Right forelimb (tissue), 1 donor: Measurements from ENCODE around the gene KDM5C.

ENCODE experiments used
- DNase-seq: peaks from one replicate; pipeline ENCODE4 v3.0.0-alpha.2; 2018

Gene KDM5C

GRCh38 chrX:53249408-53250042 is 24.5 kb upstream of the KDM5C start:
- DNase-seq, result no peak

- DNase-seq, result no peak
Measured at GRCh38 chrX:53247928-53248327, 22.9 kb upstream of the KDM5C start.

DNA sequence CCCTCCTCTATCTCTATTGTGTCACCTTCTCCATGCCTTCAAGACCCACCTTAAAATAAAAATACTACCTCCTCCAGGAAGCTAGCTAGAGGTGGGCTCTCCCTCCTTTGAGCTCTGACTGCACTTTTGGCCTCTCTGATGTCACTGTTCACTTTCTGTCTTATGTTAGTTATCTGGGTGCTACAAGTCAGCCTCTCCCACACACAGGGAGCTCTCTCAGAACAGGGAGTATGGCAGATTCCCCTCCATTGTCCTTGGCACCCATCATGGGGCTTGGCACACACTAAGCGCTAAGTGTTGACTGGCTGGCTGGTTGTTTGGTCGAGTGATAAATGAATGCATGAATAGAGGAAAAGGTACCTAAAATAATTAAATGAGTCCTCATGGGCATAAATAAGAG is 21.2 kb upstream of the KDM5C start:
- DNase-seq, result no peak

DNA sequence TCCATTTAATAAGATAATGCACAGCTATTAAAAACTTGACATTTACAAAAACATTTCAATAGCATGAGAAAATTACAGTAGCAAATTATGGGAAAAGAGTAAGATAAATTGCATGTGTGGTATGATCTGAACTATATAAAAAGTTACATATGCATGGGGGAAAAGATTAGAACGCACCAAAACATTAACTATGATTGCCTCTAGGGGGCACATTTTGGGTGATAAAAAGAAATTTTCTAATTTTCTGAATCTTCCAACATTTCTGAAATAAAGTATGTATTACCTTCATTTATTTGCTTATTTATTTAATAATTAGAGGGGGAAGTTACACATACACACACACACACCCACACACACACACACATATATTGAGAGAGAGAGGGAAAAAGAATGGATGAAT is 19.6 kb upstream of the KDM5C start:
- DNase-seq, result no peak

GRCh38 chrX:53242310-53242709 is 17.3 kb upstream of the KDM5C start:
- no peak for DNase-seq

- no peak for DNase-seq
Measured at GRCh38 chrX:53241558-53241957, 16.6 kb upstream of the KDM5C start.

DNA sequence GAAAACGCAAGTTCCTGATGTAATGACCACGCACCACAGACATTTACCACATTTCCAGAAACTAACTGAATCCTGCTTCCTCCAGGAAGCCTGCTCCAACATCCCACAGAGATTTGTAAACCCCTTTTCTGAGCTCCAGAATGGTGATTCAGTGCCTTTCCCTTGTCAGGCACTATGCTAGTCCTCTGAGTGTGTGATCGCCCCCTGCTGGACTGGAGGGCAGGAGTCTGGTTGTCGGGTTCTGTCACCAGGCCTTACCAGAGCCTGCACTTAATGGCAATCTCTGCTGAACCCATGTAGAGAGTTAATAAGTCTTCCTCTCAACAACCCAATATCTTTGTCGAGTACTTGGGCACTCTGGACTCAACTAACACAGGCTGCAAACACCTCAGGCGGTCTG is 14.5 kb upstream of the KDM5C start:
- DNase-seq, result no peak

DNA sequence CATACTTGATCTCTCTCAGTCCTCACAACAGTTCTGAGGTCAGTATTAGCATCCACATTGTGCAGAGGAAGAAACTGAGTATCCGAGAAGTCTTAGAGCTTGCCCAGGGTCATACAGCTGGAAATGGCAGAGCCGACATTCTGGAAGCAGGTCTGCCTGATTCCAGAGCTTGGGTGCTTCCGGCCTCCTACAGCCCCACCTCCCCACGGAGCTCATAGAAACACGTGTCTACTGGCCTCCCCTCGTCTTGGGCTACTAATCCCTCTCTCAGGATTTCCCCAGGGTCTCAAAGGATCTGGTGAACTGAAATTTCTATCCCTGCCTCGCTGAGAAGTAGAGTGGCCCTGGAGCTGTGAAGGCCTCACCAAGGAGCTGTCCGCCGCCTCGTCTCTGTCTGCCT is 12.0 kb upstream of the KDM5C start:
- no peak for DNase-seq

- no peak for DNase-seq
Measured at GRCh38 chrX:53236025-53236679, 11.1 kb upstream of the KDM5C start.

GRCh38 chrX:53235566-53235965 is 10.6 kb upstream of the KDM5C start:
- no peak for DNase-seq

GRCh38 chrX:53234484-53234883 is 9.5 kb upstream of the KDM5C start:
- no peak for DNase-seq

- no peak for DNase-seq
Measured at GRCh38 chrX:53233536-53233935, 8.5 kb upstream of the KDM5C start.

GRCh38 chrX:53230116-53230515 is 5.1 kb upstream of the KDM5C start:
- DNase-seq, result no peak

GRCh38 chrX:53227224-53227765 is 2.3 kb upstream of the KDM5C start:
- no peak for DNase-seq

DNA sequence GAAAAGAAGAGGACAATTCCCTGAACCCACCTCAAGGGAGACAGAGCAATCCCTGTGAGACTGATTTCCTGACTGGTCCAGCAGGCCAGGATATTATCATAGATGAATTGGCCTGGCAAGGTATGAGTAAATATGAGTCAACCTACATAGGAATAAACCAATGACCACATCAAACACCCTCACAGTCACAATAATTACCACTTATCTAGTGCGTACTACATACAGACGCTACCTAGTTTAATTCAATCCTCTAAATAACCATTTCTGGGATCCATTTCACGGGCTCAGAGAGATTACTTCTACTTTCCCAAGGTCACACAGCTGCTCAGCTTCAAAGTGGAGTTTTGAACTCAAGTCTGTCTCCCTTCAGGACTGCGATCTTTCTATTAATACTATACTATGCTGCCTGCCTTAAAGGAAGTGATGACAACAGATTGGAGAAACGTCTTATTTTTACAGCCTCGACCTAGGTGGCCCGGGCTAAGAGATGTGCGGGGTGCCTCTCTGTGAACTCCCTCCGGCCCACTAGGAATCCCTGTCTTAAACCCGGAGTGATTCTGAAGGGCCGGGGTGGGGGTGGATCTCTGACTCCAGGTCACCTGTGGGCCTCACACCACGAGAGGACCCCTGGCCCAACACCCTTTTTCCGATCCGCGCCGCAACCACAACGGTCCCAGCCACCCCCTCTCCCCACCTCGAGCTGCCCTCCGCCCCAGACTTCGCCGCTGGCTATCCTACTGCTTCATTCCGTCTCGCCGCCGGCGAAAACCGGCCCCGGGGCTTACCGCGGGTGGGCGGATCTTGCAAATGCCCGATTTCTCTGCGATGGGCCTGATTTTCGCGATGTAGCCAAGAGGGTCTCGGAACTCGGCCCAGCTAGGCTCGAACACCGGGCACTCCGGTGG is 800 bp downstream of the KDM5C start:
- DNase-seq, result no peak

GRCh38 chrX:53223068-53223693 is 1.8 kb downstream of the KDM5C start:
- no peak for DNase-seq

GRCh38 chrX:53211391-53211978 is 13.5 kb downstream of the KDM5C start:
- DNase-seq, result no peak

GRCh38 chrX:53196678-53197077 is 28.3 kb downstream of the KDM5C start:
- DNase-seq, result no peak

- DNase-seq, result no peak
Measured at GRCh38 chrX:53195401-53195800, 29.6 kb downstream of the KDM5C start.

GRCh38 chrX:53194308-53194707 is 30.7 kb downstream of the KDM5C start:
- no peak for DNase-seq

- no peak for DNase-seq
Measured at GRCh38 chrX:53193093-53193492, 31.9 kb downstream of the KDM5C start.

DNA sequence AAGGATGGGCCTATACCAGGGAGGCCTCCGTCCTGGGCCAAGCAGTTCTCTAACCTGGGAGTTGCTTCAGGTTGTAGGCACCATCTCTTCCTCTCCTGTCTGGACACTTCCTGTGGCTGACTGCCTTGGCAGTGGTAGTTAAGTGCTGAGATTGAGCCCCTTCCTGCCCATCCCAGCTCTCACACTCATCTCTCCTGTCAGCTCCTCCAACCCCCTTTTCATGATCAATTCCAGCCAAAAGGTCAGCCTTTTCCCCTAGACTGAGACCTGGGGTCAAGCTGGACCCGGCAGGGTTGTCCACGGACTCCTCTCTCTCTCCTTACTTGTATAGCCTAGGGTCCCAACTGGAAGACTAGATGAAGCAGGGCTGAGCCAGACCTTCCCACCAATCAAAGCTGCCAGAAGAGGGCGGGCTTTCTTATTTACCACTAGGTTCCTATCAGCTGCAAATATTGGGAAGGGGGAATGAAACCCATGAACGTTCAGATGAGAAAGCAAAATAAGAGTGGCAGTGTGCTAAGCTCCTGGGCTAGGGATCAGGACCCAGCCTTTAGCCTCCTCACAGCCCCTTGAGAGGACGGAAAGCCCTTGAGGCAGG is 34.5 kb downstream of the KDM5C start:
- no peak for DNase-seq
